Type B pancreatic cell (in vitro differentiated cells): ENCODE measurements around the gene MYOF. TPM values are rescaled to one million over a fixed set of nuclear protein-coding genes. Genes with fewer than 3 reads are reported as not detected.
"Not testable (repeated sequence)": the region's sequence is repeated elsewhere in the genome, so short reads cannot be mapped to it uniquely, and the experiment has no call there.

Experiments
- DNase-seq: peaks from one replicate; pipeline ENCODE4 v3.0.0; 2021; ENCODE audit warnings: mixed read lengths; ENCODE audit not compliant: unreplicated experiment; ENCODE audit errors: extremely low spot score
- H3K27ac Mint-ChIP-seq: 2 replicates; pipeline ENCODE4 v1.8.0; 2021; ENCODE audit warnings: mild to moderate bottlenecking, mixed read lengths
- H3K27me3 Mint-ChIP-seq: 2 replicates; pipeline ENCODE4 v1.8.0; 2021; ENCODE audit warnings: mixed read lengths
- H3K36me3 Mint-ChIP-seq: 2 replicates; pipeline ENCODE4 v1.8.0; 2021; ENCODE audit warnings: mixed read lengths
- H3K4me1 Mint-ChIP-seq: one replicate; pipeline ENCODE4 v1.8.0; 2021; ENCODE audit warnings: mixed read lengths; ENCODE audit not compliant: unreplicated experiment
- H3K4me3 Mint-ChIP-seq: 2 replicates; pipeline ENCODE4 v1.8.0; 2021; ENCODE audit warnings: mild to moderate bottlenecking, mixed read lengths
- H3K9me3 Mint-ChIP-seq: 2 replicates; pipeline ENCODE4 v1.8.0; 2021; ENCODE audit warnings: mixed read lengths
- total RNA-seq: library from RNA; stranded (reverse); gene quantifications from 2 replicates; pipeline ENCODE4 v1.2.1, GENCODE V29; 2021; ENCODE audit warnings: low replicate concordance
- TF ChIP-seq, protein P1 (sequence below): fragments of 200-600 bp; sonication (generic); conservative IDR thresholded peaks from 2 replicates; pipeline ENCODE4 v1.5.0; 2021; ENCODE audit warnings: antibody characterized with exemption, mild to moderate bottlenecking

Gene MYOF
- total RNA-seq, 1 donor from 2014 or later = 49.4 TPM

DNA sequence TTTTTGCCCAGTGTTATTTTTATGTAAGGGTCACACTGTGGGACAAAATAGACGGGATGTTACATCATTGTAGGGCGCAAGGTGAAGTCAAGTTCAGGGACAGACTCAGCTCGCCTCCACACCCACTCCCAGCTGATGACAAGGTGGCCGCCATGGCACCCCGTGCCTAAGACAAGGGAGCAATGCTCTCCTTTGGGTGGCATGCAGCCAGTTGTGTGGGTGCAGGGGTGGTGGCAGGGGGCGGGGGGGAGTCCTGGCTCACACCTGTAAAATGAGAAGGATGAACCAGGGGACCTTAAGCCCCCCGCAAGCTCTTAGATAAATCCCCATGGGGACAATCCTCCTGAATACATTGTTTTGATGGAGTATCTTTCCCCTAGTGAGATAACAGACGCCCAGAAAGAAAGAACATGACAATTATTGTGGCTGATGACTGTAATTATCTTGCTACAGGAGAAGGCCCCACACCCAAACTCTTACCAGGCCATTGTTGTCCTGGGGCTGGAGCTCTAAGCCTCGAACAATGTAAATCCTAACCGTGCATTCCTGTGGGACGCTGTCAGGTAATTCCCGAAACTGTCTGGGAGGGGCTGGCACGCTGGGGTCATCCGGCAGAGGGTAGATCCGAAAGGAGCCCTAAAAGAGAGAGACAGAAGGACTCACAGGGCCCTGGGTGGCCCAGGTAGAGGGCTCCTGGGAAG, 148.7 kb downstream of the MYOF start:
- no peaks in the 10 kb centered on the region for H3K27me3 Mint-ChIP-seq
- no peak for DNase-seq
- H3K36me3 Mint-ChIP-seq = no peaks in the 10 kb centered on the region
- peak overlapping the region; percentile 69 for H3K27ac Mint-ChIP-seq
- H3K4me3 Mint-ChIP-seq = peak overlapping the region; percentile 7
- H3K4me1 Mint-ChIP-seq = no peaks in the 10 kb centered on the region
- no peaks in the 10 kb centered on the region for H3K9me3 Mint-ChIP-seq
- TF ChIP-seq, protein P1, sequence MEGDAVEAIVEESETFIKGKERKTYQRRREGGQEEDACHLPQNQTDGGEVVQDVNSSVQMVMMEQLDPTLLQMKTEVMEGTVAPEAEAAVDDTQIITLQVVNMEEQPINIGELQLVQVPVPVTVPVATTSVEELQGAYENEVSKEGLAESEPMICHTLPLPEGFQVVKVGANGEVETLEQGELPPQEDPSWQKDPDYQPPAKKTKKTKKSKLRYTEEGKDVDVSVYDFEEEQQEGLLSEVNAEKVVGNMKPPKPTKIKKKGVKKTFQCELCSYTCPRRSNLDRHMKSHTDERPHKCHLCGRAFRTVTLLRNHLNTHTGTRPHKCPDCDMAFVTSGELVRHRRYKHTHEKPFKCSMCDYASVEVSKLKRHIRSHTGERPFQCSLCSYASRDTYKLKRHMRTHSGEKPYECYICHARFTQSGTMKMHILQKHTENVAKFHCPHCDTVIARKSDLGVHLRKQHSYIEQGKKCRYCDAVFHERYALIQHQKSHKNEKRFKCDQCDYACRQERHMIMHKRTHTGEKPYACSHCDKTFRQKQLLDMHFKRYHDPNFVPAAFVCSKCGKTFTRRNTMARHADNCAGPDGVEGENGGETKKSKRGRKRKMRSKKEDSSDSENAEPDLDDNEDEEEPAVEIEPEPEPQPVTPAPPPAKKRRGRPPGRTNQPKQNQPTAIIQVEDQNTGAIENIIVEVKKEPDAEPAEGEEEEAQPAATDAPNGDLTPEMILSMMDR = no peak

DNA sequence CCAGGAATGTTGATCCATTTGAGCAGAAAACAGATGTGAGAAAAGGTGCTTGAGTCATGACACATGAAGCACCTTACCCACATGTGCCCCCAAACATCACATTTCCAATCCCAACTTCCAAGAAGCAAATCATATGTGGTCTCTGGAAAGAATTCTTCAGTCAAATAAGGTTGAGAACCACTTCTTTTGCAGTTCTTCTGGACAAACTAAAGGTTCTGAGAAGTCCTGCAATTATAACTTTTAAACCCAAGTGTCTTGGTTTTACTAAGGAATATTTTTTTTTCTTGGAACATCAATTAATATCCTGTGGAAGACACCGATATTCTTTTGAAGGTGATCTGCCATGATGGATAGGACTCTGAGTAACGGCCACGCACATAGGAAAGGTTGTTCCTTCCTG, 151.3 kb downstream of the MYOF start:
- TF ChIP-seq, protein P1 = no peak
- no peaks in the 10 kb centered on the region for H3K4me1 Mint-ChIP-seq
- peaks cover 4% of the 10 kb centered on the region for H3K36me3 Mint-ChIP-seq
- DNase-seq = no peak
- no peaks in the 10 kb centered on the region for H3K27me3 Mint-ChIP-seq
- no peak overlapping the region for H3K4me3 Mint-ChIP-seq
- no peak overlapping the region for H3K27ac Mint-ChIP-seq
- no peaks in the 10 kb centered on the region for H3K9me3 Mint-ChIP-seq

DNA sequence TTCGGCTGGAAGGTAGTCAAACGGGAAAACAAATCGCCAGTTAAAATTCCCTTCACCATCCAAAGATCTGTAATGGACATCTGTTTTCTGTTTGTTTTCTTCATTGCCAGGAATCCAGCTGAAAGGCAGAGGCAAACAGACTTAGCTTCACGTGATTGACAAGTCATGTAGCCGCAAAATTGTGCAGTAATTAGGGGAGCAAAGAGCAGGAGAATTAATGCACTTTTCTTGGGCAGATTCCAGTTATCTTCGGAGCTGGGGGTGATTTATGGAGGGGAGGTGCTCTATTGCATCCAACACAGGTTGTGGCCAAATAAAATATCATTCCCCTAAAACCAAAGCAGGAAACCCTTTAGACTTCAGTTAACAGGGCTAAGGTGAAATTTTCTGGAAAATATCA, 162.2 kb downstream of the MYOF start:
- DNase-seq = no peak
- H3K27me3 Mint-ChIP-seq = no peaks in the 10 kb centered on the region
- TF ChIP-seq, protein P1 = no peak
- H3K27ac Mint-ChIP-seq = no peak overlapping the region
- H3K9me3 Mint-ChIP-seq = no peaks in the 10 kb centered on the region
- H3K4me3 Mint-ChIP-seq = no peak overlapping the region
- H3K36me3 Mint-ChIP-seq = peaks cover 7% of the 10 kb centered on the region
- H3K4me1 Mint-ChIP-seq = peaks cover 4% of the 10 kb centered on the region

DNA sequence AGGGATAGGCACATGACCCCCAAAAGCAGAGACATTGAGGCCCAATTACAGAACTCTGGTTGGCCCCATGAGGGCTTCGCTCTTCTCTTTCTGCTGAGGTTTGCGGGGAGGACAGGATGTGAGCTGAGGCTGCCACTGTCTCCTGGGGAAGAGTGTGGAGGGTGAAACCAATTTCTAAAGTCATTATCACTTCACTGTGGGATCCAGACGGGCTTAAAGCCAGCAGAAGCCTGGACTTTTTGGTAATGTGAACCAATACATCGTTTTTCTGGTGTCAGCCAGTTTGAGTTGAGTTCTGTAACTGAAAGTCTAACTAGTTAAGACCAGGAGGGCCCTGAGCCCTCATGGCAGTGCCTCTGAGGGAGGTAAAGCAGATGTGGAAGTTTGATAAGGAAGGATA, 163.0 kb downstream of the MYOF start:
- Mint-ChIP-seq H3K36me3 (peaks cover 3% of the 10 kb centered on the region), H3K4me1 (peaks cover 4% of the 10 kb centered on the region), H3K4me3 (no peak overlapping the region), H3K27me3 (no peaks in the 10 kb centered on the region), H3K27ac (no peak overlapping the region), H3K9me3 (no peaks in the 10 kb centered on the region)
- DNase-seq = no peak
- TF ChIP-seq, protein P1 = no peak

DNA sequence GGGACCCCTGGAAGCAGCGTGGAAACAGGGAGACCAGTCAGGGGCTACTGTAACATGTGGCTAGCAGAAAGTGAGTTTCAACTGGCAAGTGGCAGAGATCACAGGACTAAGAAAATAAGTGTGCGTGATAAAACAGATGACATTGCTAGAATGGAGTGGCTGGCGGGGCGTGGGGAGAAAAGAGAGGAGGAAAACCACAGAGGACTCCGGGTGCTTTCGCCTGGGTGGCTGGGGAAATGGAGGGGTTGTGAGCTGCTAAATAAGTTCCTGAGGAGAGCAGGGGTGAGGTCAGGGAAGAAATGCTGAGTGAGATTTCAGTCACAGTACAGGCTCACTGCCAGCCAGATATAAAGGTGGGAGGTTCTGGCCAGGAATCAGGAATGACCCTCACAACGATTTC, 166.9 kb downstream of the MYOF start:
- Mint-ChIP-seq H3K36me3 (peaks cover 15% of the 10 kb centered on the region), H3K4me1 (peaks cover 4% of the 10 kb centered on the region), H3K4me3 (no peak overlapping the region), H3K27me3 (no peaks in the 10 kb centered on the region), H3K9me3 (no peaks in the 10 kb centered on the region), H3K27ac (no peak overlapping the region)
- DNase-seq = no peak
- TF ChIP-seq, protein P1 = no peak

DNA sequence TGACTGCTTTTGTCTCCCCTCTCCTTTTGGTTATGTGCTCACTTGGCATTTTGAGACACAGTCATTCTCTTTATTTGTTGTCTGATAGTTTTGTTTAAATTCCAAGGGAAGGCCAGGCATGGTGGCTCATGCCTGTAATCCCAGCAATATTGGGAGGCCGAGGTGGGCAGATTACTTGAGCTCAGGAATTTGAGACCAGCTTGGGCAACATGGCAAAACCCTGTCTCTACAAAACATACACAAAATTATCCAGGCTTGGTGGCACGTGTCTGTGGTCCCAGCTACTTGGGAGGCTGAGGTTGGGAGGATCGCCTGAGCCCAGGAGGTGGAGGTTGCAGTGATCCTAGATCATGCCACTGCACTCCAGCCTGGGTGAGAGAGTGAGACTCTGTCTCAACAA, 167.5 kb downstream of the MYOF start:
- not testable (repeated sequence) for H3K4me3 Mint-ChIP-seq, H3K27ac Mint-ChIP-seq, H3K4me1 Mint-ChIP-seq, H3K9me3 Mint-ChIP-seq, DNase-seq, H3K27me3 Mint-ChIP-seq
- H3K36me3 Mint-ChIP-seq = peaks cover 15% of the 10 kb centered on the region
